Fibroblast of lung (primary cell): ENCODE results near the gene ETNPPL. TPM values are rescaled to one million over a fixed set of nuclear protein-coding genes. Genes with fewer than 3 reads are reported as not detected.

ENCODE experiments used
- DNase-seq, 2 donors: peaks; one replicate each; pipeline versions ENCODE4 v3.0.0 to v3.0.0-alpha.2; 2010; ENCODE audit warnings: low read depth in 2 of 2
- H2AFZ ChIP-seq: 2 replicates; pipeline ENCODE4 v1.5.1; 2012; ENCODE audit warnings: low read length, control low read depth, inconsistent platforms
- H3K27ac ChIP-seq: 2 replicates; pipeline ENCODE4 v1.5.1; 2011; ENCODE audit warnings: low read length, control low read depth; ENCODE audit not compliant: insufficient read depth
- H3K27me3 ChIP-seq: 2 replicates; pipeline ENCODE4 v1.5.1; 2011; ENCODE audit warnings: mild to moderate bottlenecking, low read length; ENCODE audit not compliant: control insufficient read depth, insufficient read depth
- H3K36me3 ChIP-seq: 2 replicates; pipeline ENCODE4 v1.5.1; 2011; ENCODE audit warnings: low read length; ENCODE audit not compliant: control insufficient read depth, insufficient read depth
- H3K4me1 ChIP-seq: 2 replicates; pipeline ENCODE4 v1.5.1; 2011; ENCODE audit warnings: low read length; ENCODE audit not compliant: control insufficient read depth, insufficient read depth; ENCODE audit errors: extremely low read depth
- H3K4me2 ChIP-seq: 2 replicates; pipeline ENCODE4 v1.5.1; 2011; ENCODE audit warnings: low read length, control low read depth; ENCODE audit not compliant: insufficient read depth; ENCODE audit errors: extremely low read depth
- H3K4me3 ChIP-seq, 4 experiments: fragments of 200-600 bp in 1 of 4; sonication (generic) in 1 of 4; replicated peaks in 1 of 4; 2 replicates each; pipeline ENCODE4 v1.5.1; 2011 to 2016; ENCODE audit warnings: low read length in 4 of 4, low read depth in 3 of 4, mild to moderate bottlenecking in 3 of 4, control low read depth in 2 of 4, inconsistent platforms in 1 of 4, mixed read lengths in 1 of 4; ENCODE audit not compliant: insufficient read depth in 1 of 4; ENCODE audit errors: control extremely low read depth in 1 of 4
- H3K79me2 ChIP-seq: 2 replicates; pipeline ENCODE4 v1.5.1; 2012; ENCODE audit warnings: mild to moderate bottlenecking, low read length, inconsistent platforms; ENCODE audit not compliant: control insufficient read depth, insufficient read depth
- H3K9ac ChIP-seq: 2 replicates; pipeline ENCODE4 v1.5.1; 2011; ENCODE audit warnings: mild to moderate bottlenecking, low read length, control low read depth; ENCODE audit not compliant: insufficient read depth
- H3K9me3 ChIP-seq: 2 replicates; pipeline ENCODE4 v1.5.1; 2012; ENCODE audit warnings: low read depth, low read length; ENCODE audit not compliant: control insufficient read depth, insufficient read depth
- H4K20me1 ChIP-seq: 2 replicates; pipeline ENCODE4 v1.5.1; 2011; ENCODE audit warnings: low read length; ENCODE audit not compliant: control insufficient read depth, insufficient read depth; ENCODE audit errors: extremely low read depth
- CTCF ChIP-seq, 2 donors: IDR thresholded peaks in 1 of 2; conservative IDR thresholded peaks in 1 of 2; 1 replicate in 1 of 2; 2 replicates in 1 of 2; pipeline ENCODE4 v1.5.1; 2011 to 2012; ENCODE audit warnings: low read length in 2 of 2, control low read depth in 1 of 2, inconsistent platforms in 1 of 2, low read depth in 1 of 2, mild to moderate bottlenecking in 1 of 2
- EZH2 ChIP-seq: IDR thresholded peaks from 2 replicates; pipeline ENCODE4 v1.5.1; 2012; ENCODE audit warnings: low read length, control low read depth, mild to moderate bottlenecking; ENCODE audit errors: missing control alignments
- polyA plus RNA-seq, 2 donors: library from polyadenylated mRNA; depleted of rRNA in 1 of 2; stranded (reverse) in 1 of 2; unstranded in 1 of 2; fragments of >200 nt; gene quantifications; 2 replicates each; pipeline ENCODE4 v1.2.1, GENCODE V29; 2011 to 2012; ENCODE audit warnings: missing spikeins in 1 of 2
- total RNA-seq: library from RNA; depleted of rRNA; stranded (reverse); fragments of >200 nt; gene quantifications from 2 replicates; pipeline ENCODE4 v1.2.1, GENCODE V29; 2014

ETNPPL gene
- total and polyA plus RNA-seq, 2 donors (not counting 1 experiment from before 2014, with no cell fraction given), result not detected

- Histone ChIP-seq H3K4me1 (no peaks in the 10 kb centered on the region), H3K4me2 (no peak overlapping the region), H2AFZ (no peak overlapping the region), H3K4me3 (no peak overlapping the region), H3K79me2 (no peaks in the 10 kb centered on the region), H3K9me3 (no peaks in the 10 kb centered on the region), H3K36me3 (no peaks in the 10 kb centered on the region), H3K27me3 (no peaks in the 10 kb centered on the region), H3K9ac (no peak overlapping the region), H3K27ac (no peak overlapping the region), H4K20me1 (no peaks in the 10 kb centered on the region)
- no peak for DNase-seq
- TF ChIP-seq EZH2, result no peak
Observed at GRCh38 chr4:108804648-108805273, 41.9 kb upstream of the ETNPPL start.

GRCh38 chr4:108799306-108799705 lies 36.5 kb upstream of the ETNPPL start:
- Histone ChIP-seq H2AFZ (no peak overlapping the region), H3K4me2 (no peak overlapping the region), H4K20me1 (no peaks in the 10 kb centered on the region), H3K27ac (no peak overlapping the region), H3K9me3 (no peaks in the 10 kb centered on the region), H3K4me1 (no peaks in the 10 kb centered on the region), H3K36me3 (no peaks in the 10 kb centered on the region), H3K27me3 (no peaks in the 10 kb centered on the region), H3K4me3 (no peak overlapping the region), H3K9ac (no peak overlapping the region), H3K79me2 (no peaks in the 10 kb centered on the region)
- no peak for TF ChIP-seq EZH2
- no peak for TF ChIP-seq CTCF (conservative IDR thresholded peaks at IDR 0.05 in 1 of 2, IDR thresholded peaks at IDR 0.05 in 1 of 2; ENCODE audit: low read depth in 1 of 2, low read length in 2 of 2)
- no peak for DNase-seq

- no peak overlapping the region for H2AFZ ChIP-seq
- no peak for TF ChIP-seq CTCF (conservative IDR thresholded peaks at IDR 0.05 in 1 of 2, IDR thresholded peaks at IDR 0.05 in 1 of 2; ENCODE audit: low read depth in 1 of 2, low read length in 2 of 2)
- TF ChIP-seq EZH2, result no peak
- no peak overlapping the region for H3K27ac ChIP-seq
- no peak overlapping the region for H3K9ac ChIP-seq
- H3K4me1 ChIP-seq, result no peaks in the 10 kb centered on the region
- no peaks in the 10 kb centered on the region for H3K9me3 ChIP-seq
- no peaks in the 10 kb centered on the region for H3K79me2 ChIP-seq
- H3K4me3 ChIP-seq, result no peak overlapping the region
- no peaks in the 10 kb centered on the region for H3K36me3 ChIP-seq
- no peak for DNase-seq
- no peak overlapping the region for H3K4me2 ChIP-seq
- no peaks in the 10 kb centered on the region for H3K27me3 ChIP-seq
- H4K20me1 ChIP-seq, result no peaks in the 10 kb centered on the region
Observed at GRCh38 chr4:108796173-108796572, 33.3 kb upstream of the ETNPPL start.
